Lower leg skin (tissue), 4 donors: ENCODE data around the gene TM4SF18. TPM values are rescaled to one million over a fixed set of nuclear protein-coding genes. Genes with fewer than 3 reads are reported as not detected.

Experiments used
- DNase-seq, 2 donors: peaks; one replicate each; pipeline ENCODE4 v3.0.0-alpha.2; 2019; ENCODE audit warnings: low spot score in 2 of 2
- H3K4me3 ChIP-seq: fragments of 200-600 bp; sonication (generic); 2 replicates; pipeline ENCODE4 v1.5.1; 2017; ENCODE audit warnings: mild to moderate bottlenecking, low read depth; ENCODE audit not compliant: poor library complexity, severe bottlenecking
- POLR2A ChIP-seq, 2 donors: fragments of 450-650 bp; IDR thresholded peaks; one replicate each; pipeline ENCODE4 v1.6.1; 2016 to 2017; ENCODE audit warnings: antibody characterized with exemption in 2 of 2, mild to moderate bottlenecking in 1 of 2, moderate library complexity in 1 of 2
- WGBS, 2 donors: methylation state at CpG; one replicate each; pipeline ENCODE4 v1.1.5; 2018; 5-methylcytosine and 5-hydroxymethylcytosine counted together
- intact Hi-C: fragments of 100-400 bp; cut with DNase I; formaldehyde crosslinking; loops from one replicate; pipeline ENCODE4 v1.15.0; 2023; ENCODE audit warnings: low total_unique reads
- total RNA-seq, 4 donors: library from RNA; depleted of rRNA; stranded (reverse); fragments of >200 nt; gene quantifications; one replicate each; pipeline ENCODE4 v1.1.0, GENCODE V29; 2016
- TF ChIP-seq, protein P1 (sequence below), 3 donors: fragments of 450-650 bp; IDR thresholded peaks; one replicate each; pipeline ENCODE4 v1.5.1; 2016; ENCODE audit warnings: antibody characterized with exemption in 3 of 3, mild to moderate bottlenecking in 3 of 3, moderate library complexity in 2 of 3

TM4SF18 gene
- total RNA-seq, 4 donors from 2014 or later, result 1.3 to 4.9 (median 3.0) TPM

DNA sequence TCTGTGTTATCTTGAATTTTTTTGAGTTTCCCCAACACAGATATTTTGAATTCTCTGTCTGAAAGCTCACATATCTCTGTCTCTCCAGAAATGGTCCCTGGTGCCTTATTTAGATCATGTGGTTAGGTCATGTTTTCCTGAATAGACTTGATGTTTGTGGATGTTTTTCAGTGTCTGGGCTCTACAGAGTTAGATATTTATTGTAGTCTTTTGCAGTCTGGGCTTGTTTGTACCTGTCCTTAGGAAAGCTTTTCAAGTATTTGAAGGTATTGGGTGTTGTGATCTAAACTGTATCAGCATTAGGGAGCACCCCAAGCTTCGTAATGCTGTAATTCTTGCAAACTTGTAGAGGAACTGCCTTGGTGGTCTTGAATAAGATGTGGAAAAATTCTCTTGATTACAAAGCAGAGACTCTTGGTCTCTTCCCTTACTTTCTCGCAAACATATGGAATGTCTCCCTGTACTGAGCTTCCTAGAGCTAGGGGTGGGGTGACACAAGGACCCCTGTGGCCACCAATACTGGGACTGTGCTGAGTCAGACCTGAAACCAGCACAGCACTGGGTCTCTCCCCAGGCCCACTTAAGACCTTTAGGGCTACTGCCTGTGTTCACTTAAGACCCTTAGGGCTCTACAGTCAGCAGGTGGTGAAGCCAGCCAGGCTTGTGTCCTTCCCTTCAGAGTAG, 26.5 kb downstream of the TM4SF18 start:
- no peak for DNase-seq
- WGBS, 2 donors, result 58 to 67% methylated on average over 2 of the region's 2 CpGs
- intact Hi-C loops, result no loop called here
- H3K4me3 ChIP-seq, result no peak overlapping the region
- TF ChIP-seq, protein P1, sequence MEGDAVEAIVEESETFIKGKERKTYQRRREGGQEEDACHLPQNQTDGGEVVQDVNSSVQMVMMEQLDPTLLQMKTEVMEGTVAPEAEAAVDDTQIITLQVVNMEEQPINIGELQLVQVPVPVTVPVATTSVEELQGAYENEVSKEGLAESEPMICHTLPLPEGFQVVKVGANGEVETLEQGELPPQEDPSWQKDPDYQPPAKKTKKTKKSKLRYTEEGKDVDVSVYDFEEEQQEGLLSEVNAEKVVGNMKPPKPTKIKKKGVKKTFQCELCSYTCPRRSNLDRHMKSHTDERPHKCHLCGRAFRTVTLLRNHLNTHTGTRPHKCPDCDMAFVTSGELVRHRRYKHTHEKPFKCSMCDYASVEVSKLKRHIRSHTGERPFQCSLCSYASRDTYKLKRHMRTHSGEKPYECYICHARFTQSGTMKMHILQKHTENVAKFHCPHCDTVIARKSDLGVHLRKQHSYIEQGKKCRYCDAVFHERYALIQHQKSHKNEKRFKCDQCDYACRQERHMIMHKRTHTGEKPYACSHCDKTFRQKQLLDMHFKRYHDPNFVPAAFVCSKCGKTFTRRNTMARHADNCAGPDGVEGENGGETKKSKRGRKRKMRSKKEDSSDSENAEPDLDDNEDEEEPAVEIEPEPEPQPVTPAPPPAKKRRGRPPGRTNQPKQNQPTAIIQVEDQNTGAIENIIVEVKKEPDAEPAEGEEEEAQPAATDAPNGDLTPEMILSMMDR (IDR thresholded peaks at IDR 0.05), result no peak
- no peak for TF ChIP-seq POLR2A (IDR thresholded peaks at IDR 0.05)

DNA sequence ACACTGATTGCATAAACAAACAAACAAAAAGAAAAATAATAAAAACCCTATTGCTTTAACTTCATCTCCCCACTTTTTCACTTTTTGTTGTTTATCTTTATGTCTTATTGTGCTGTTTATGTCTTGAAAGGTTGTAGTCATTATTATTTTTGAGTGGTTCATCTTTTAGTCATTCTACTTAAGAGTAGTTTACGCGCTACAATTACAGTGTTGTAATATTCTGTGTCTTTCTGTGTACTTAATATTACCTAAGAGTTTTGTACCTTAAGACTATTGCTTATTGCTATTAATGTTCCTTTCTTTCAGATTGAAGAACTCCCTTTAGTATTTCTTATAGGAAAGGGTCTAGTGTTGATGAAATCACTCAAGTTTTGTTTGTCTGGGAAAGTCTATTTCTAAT, 28.1 kb downstream of the TM4SF18 start:
- TF ChIP-seq POLR2A (IDR thresholded peaks at IDR 0.05), result no peak
- TF ChIP-seq, protein P1 (IDR thresholded peaks at IDR 0.05), result no peak
- no peak overlapping the region for H3K4me3 ChIP-seq
- no peak for DNase-seq
- intact Hi-C loops, result no loop called here
- 97% methylated on average over 2 of the region's 2 CpGs for WGBS, 2 donors

DNA sequence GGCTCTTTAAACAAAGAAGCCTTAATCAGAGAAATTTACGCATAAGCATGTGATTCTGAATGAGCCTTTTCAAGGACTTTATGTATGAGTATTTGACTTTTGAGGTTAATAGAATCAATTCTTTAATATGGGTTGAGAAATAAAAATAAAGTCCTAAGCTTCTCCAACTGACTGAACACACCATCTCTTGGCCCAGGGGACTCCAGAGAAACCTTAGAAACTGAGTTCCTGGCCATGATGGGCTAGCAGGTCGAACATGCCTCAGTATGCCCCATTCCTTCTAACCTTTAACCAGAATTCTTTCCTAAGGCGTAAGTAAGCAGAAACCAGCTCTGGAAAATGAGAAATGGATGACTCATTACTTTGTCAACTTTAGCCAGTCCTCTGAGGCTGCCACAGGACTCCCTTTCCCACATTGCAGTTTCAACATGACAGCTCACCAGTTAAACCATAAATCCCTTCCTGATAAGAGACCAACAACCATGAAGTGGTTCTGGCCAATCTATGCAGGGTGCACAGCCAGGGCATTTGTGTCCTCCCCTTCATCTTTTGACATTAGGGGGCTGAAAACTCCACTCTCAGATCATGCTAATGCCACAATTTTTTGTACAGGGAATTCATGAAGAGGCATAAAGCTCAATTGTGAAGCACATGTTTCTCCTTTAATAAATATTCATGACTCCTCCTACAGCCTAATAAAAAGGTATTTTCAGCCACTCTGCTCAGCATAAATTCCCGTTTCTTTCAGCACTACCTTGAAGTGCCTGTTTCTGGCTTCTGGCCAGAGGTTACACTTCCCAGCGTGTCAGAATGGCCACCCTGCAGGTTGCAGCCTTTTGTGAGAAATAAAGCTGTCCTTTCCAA, 33.3 kb downstream of the TM4SF18 start:
- no peak for DNase-seq
- H3K4me3 ChIP-seq, result no peak overlapping the region
- WGBS, 2 donors, result 20 to 22% methylated on average over 5 of the region's 5 CpGs
- intact Hi-C loops, result no loop called here
- TF ChIP-seq, protein P1 (IDR thresholded peaks at IDR 0.05), result no peak
- no peak for TF ChIP-seq POLR2A (IDR thresholded peaks at IDR 0.05)

DNA sequence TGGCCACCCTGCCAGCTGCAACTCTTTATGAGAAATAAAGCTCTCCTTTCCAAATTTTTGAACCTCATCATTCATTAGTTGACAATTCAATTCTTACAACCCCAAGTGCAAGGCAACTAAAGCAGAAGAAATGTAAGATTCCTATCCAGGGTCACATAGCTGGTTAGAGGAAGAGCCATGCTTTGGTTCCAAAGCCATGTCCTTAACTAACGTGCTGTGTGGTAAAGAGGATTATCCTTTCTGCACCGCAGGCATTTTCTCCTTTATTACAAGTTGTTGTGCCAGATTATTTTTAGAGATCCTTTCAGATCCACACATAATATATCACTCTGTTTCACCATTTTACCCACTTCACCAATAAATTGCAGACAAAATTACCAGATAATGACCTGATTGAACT, 36.5 kb downstream of the TM4SF18 start:
- 59 to 87% methylated on average over 2 of the region's 2 CpGs for WGBS, 2 donors
- TF ChIP-seq, protein P1 (IDR thresholded peaks at IDR 0.05), result no peak
- TF ChIP-seq POLR2A (IDR thresholded peaks at IDR 0.05), result no peak
- no peak overlapping the region for H3K4me3 ChIP-seq
- intact Hi-C loops, result no loop called here
- no peak for DNase-seq

DNA sequence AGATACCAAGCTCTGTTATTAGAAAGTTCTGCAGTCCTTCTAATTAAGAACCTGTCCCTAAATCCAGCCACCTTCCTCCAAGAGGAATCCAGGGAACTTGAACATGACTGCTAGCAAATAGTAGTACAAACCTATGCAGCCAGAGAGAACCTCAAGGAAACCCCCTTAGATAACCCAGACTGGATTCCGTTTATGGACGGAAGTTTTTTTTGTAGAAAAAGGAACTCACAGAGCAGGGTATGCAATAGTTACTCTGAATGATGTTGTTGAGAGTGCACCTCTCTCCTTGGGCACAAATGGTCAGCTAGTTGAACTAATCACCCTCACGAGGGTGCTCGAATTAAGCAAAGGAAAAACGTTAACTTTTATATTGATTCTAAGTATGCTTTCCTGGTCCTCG, 40.8 kb downstream of the TM4SF18 start:
- no peak overlapping the region for H3K4me3 ChIP-seq
- TF ChIP-seq, protein P1 (IDR thresholded peaks at IDR 0.05), result no peak
- no peak for TF ChIP-seq POLR2A (IDR thresholded peaks at IDR 0.05)
- DNase-seq, result no peak
- intact Hi-C loops, result no loop called here
- WGBS, 2 donors, result 72 to 75% methylated on average over 6 of the region's 6 CpGs
